MM.1S (cell line): Measurements from ENCODE around the gene COL13A1.

ENCODE experiments used
- DNase-seq: peaks from one replicate; pipeline ENCODE4 v3.0.0-alpha.2; 2015
- H2AFZ ChIP-seq: fragments of 300-600 bp; sonication (generic); 2 replicates; pipeline ENCODE4 v1.6.0; 2016; ENCODE audit warnings: antibody characterized with exemption, low read length
- H3F3A ChIP-seq: fragments of 300-600 bp; sonication (generic); 2 replicates; pipeline ENCODE4 v1.6.1; 2016; ENCODE audit warnings: mild to moderate bottlenecking, antibody characterized with exemption, low read length, moderate library complexity, mixed read lengths; ENCODE audit not compliant: insufficient read depth
- H3K27ac ChIP-seq: fragments of 300-600 bp; sonication (generic); 2 replicates; pipeline ENCODE4 v1.5.1; 2016; ENCODE audit warnings: mild to moderate bottlenecking, low read length
- H3K27me3 ChIP-seq: fragments of 300-600 bp; sonication (generic); replicated peaks from 2 replicates; pipeline ENCODE4 v1.6.0; 2016; ENCODE audit warnings: low read length; ENCODE audit not compliant: insufficient read depth
- H3K36me3 ChIP-seq: fragments of 300-600 bp; sonication (generic); replicated peaks from 2 replicates; pipeline ENCODE4 v1.6.1; 2016; ENCODE audit warnings: mild to moderate bottlenecking, low read length, mixed read lengths; ENCODE audit not compliant: insufficient read depth
- H3K4me1 ChIP-seq: fragments of 300-600 bp; sonication (generic); 2 replicates; pipeline ENCODE4 v1.6.1; 2016; ENCODE audit warnings: low read length, mixed read lengths
- H3K4me2 ChIP-seq: fragments of 300-600 bp; sonication (generic); 2 replicates; pipeline ENCODE4 v1.6.0; 2016; ENCODE audit warnings: low read depth, low read length
- H3K4me3 ChIP-seq: fragments of 300-600 bp; sonication (generic); 2 replicates; pipeline ENCODE4 v1.5.1; 2016; ENCODE audit warnings: low read length, mixed read lengths
- H3K79me2 ChIP-seq: fragments of 300-600 bp; sonication (generic); 2 replicates; pipeline ENCODE4 v1.6.1; 2016; ENCODE audit warnings: mixed run types, low read length, mixed read lengths
- H3K9ac ChIP-seq: fragments of 300-600 bp; sonication (generic); 2 replicates; pipeline ENCODE4 v1.6.1; 2016; ENCODE audit warnings: low read length, mixed read lengths
- H3K9me2 ChIP-seq: fragments of 300-600 bp; sonication (generic); replicated peaks from 2 replicates; pipeline ENCODE4 v1.6.1; 2016; ENCODE audit warnings: mild to moderate bottlenecking, low read length, mixed read lengths; ENCODE audit not compliant: insufficient read depth
- H3K9me3 ChIP-seq: fragments of 300-600 bp; sonication (generic); replicated peaks from 2 replicates; pipeline ENCODE4 v1.6.1; 2016; ENCODE audit warnings: mild to moderate bottlenecking, low read length, mixed read lengths; ENCODE audit not compliant: insufficient read depth
- H4K20me1 ChIP-seq: fragments of 300-600 bp; sonication (generic); 2 replicates; pipeline ENCODE4 v1.6.1; 2016; ENCODE audit warnings: mild to moderate bottlenecking, low read length, moderate library complexity, mixed read lengths; ENCODE audit not compliant: insufficient read depth
- CTCF ChIP-seq: fragments of 300-600 bp; sonication (generic); IDR thresholded peaks from 2 replicates; pipeline ENCODE4 v1.5.1; 2016; ENCODE audit warnings: antibody characterized with exemption, low read length, mixed read lengths
- EZH2 ChIP-seq: fragments of 300-600 bp; sonication (generic); optimal IDR thresholded peaks from 2 replicates; pipeline ENCODE3; 2017; ENCODE audit warnings: low read depth, mild to moderate bottlenecking, antibody characterized with exemption, low read length, mixed read lengths
- EZH2phosphoT487 ChIP-seq: fragments of 300-600 bp; sonication (generic); IDR thresholded peaks from 2 replicates; pipeline ENCODE4 v1.6.1; 2018; ENCODE audit warnings: antibody characterized with exemption, low read length

The COL13A1 gene

GRCh38 chr10:69802424-69803161 is 887 bp downstream of the COL13A1 start:
- TF ChIP-seq EZH2 = no peak
- no peak for TF ChIP-seq EZH2phosphoT487
- TF ChIP-seq CTCF = no peak
- Histone ChIP-seq H4K20me1 (no peaks in the 10 kb centered on the region), H3K27me3 (peaks cover 75% of the 10 kb centered on the region), H3K9me3 (no peaks in the 10 kb centered on the region), H3K9ac (no peak overlapping the region), H3F3A (no peaks in the 10 kb centered on the region), H3K79me2 (no peaks in the 10 kb centered on the region), H3K4me2 (no peak overlapping the region; the same call in 1 of the 2 replicates), H3K4me3 (no peak overlapping the region), H2AFZ (no peak overlapping the region), H3K4me1 (no peaks in the 10 kb centered on the region), H3K9me2 (no peaks in the 10 kb centered on the region), H3K27ac (no peak overlapping the region), H3K36me3 (no peaks in the 10 kb centered on the region)
- DNase-seq = no peak

GRCh38 chr10:69803809-69804208 is 2.1 kb downstream of the COL13A1 start:
- H3K9me2 ChIP-seq = no peaks in the 10 kb centered on the region

GRCh38 chr10:69804775-69805174 is 3.1 kb downstream of the COL13A1 start:
- H3K27me3 ChIP-seq = peaks cover 65% of the 10 kb centered on the region
- DNase-seq = no peak
- no peaks in the 10 kb centered on the region for H3K36me3 ChIP-seq
- no peak overlapping the region for H3K4me3 ChIP-seq
- H3K4me1 ChIP-seq = no peaks in the 10 kb centered on the region
- H3K79me2 ChIP-seq = no peaks in the 10 kb centered on the region
- H3K9me2 ChIP-seq = no peaks in the 10 kb centered on the region
- no peak overlapping the region for H2AFZ ChIP-seq
- no peak for TF ChIP-seq CTCF
- TF ChIP-seq EZH2 = no peak
- no peak for TF ChIP-seq EZH2phosphoT487
- H3K27ac ChIP-seq = no peak overlapping the region
- no peak overlapping the region for H3K9ac ChIP-seq
- no peaks in the 10 kb centered on the region for H3F3A ChIP-seq
- H4K20me1 ChIP-seq = no peaks in the 10 kb centered on the region
- H3K4me2 ChIP-seq = no peak overlapping the region
- H3K9me3 ChIP-seq = no peaks in the 10 kb centered on the region

More at GRCh38 chr10:69803809-69804208, 2.1 kb downstream of the COL13A1 start:
- H3K4me3 ChIP-seq = no peak overlapping the region
- H3K27ac ChIP-seq = no peak overlapping the region
- H3F3A ChIP-seq = no peaks in the 10 kb centered on the region
- H3K79me2 ChIP-seq = no peaks in the 10 kb centered on the region
- no peak overlapping the region for H3K4me2 ChIP-seq
- no peak overlapping the region for H2AFZ ChIP-seq
- no peaks in the 10 kb centered on the region for H3K9me3 ChIP-seq
- peaks cover 72% of the 10 kb centered on the region for H3K27me3 ChIP-seq
- H3K4me1 ChIP-seq = no peaks in the 10 kb centered on the region
- DNase-seq = no peak
- H3K36me3 ChIP-seq = no peaks in the 10 kb centered on the region
- no peaks in the 10 kb centered on the region for H4K20me1 ChIP-seq
- TF ChIP-seq CTCF (no peak), EZH2phosphoT487 (no peak), EZH2 (no peak)
- H3K9ac ChIP-seq = no peak overlapping the region
